ENCODE measurements around the gene CNOT6. TPM values are rescaled to one million over a fixed set of nuclear protein-coding genes. Genes with fewer than 3 reads are reported as not detected.
"Not testable (repeated sequence)": the region's sequence is repeated elsewhere in the genome, so short reads cannot be mapped to it uniquely, and the experiment has no call there.

The CNOT6 gene
- total and polyA plus RNA-seq, 2 donors (not counting 1 experiment from before 2014, with no cell fraction given) = 12.7 to 19.5 TPM

DNA sequence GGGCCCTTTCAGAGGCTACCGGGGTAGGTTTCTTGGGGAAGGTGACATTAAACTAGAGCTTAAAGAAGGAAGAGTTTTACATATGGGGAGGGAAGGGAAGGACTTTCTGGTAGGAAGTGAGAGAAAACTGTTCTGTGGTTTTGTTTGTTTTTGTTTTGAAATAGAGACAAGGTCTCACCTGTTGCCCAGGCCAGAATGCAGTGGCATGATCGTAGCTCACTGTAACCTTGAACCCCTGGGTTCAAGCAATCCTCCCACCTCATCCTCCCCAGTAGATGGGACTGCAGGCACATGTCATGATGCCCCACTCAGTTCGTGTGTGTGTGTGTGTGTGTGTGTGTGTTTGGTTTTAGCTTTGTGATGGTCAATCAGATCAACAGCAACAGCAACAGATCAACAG, 37.4 kb upstream of the CNOT6 start:
- H2AFZ ChIP-seq (ENCODE audit: low read length) = no peak overlapping the region
- H4K20me1 ChIP-seq (ENCODE audit: control insufficient read depth, extremely low read depth, insufficient read depth, low read length) = no peaks in the 10 kb centered on the region
- no peak for DNase-seq (ENCODE audit: low read depth in 2 of 2)
- H3K36me3 ChIP-seq (ENCODE audit: control insufficient read depth, insufficient read depth, low read length) = no peaks in the 10 kb centered on the region
- no peaks in the 10 kb centered on the region for H3K27me3 ChIP-seq (ENCODE audit: control insufficient read depth, insufficient read depth, low read length)
- H3K79me2 ChIP-seq (ENCODE audit: control insufficient read depth, insufficient read depth, low read length) = no peaks in the 10 kb centered on the region
- H3K4me1 ChIP-seq (ENCODE audit: control insufficient read depth, extremely low read depth, insufficient read depth, low read length) = no peaks in the 10 kb centered on the region
- H3K4me2 ChIP-seq (ENCODE audit: extremely low read depth, insufficient read depth, low read length) = no peak overlapping the region
- no peak overlapping the region for H3K9ac ChIP-seq (ENCODE audit: insufficient read depth, low read length)
- no peak overlapping the region for H3K27ac ChIP-seq (ENCODE audit: insufficient read depth, low read length)
- TF ChIP-seq EZH2 (IDR thresholded peaks at IDR 0.05; ENCODE audit: low read length, missing control alignments) (no peak), CTCF (conservative IDR thresholded peaks at IDR 0.05 in 1 of 2, IDR thresholded peaks at IDR 0.05 in 1 of 2; ENCODE audit: low read depth in 1 of 2, low read length in 2 of 2) (no peak)
- H3K9me3 ChIP-seq (ENCODE audit: control insufficient read depth, insufficient read depth, low read depth, low read length) = no peaks in the 10 kb centered on the region
- H3K4me3 ChIP-seq (replicated peaks in 1 of 4; ENCODE audit: control extremely low read depth in 1 of 4, insufficient read depth in 1 of 4, low read depth in 3 of 4, low read length in 4 of 4) = no peak overlapping the region

- not testable (repeated sequence) for H3K9ac ChIP-seq (ENCODE audit: insufficient read depth, low read length); H2AFZ ChIP-seq (ENCODE audit: low read length); H3K27ac ChIP-seq (ENCODE audit: insufficient read depth, low read length); H3K4me1 ChIP-seq (ENCODE audit: control insufficient read depth, extremely low read depth, insufficient read depth, low read length); DNase-seq (ENCODE audit: low read depth in 2 of 2); H3K4me3 ChIP-seq (replicated peaks in 1 of 4; ENCODE audit: control extremely low read depth in 1 of 4, insufficient read depth in 1 of 4, low read depth in 3 of 4, low read length in 4 of 4); H4K20me1 ChIP-seq (ENCODE audit: control insufficient read depth, extremely low read depth, insufficient read depth, low read length); H3K36me3 ChIP-seq (ENCODE audit: control insufficient read depth, insufficient read depth, low read length); H3K27me3 ChIP-seq (ENCODE audit: control insufficient read depth, insufficient read depth, low read length); H3K79me2 ChIP-seq (ENCODE audit: control insufficient read depth, insufficient read depth, low read length); H3K9me3 ChIP-seq (ENCODE audit: control insufficient read depth, insufficient read depth, low read depth, low read length); H3K4me2 ChIP-seq (ENCODE audit: extremely low read depth, insufficient read depth, low read length)
Measured at GRCh38 chr5:180458852-180459673, 35.1 kb upstream of the CNOT6 start.

DNA sequence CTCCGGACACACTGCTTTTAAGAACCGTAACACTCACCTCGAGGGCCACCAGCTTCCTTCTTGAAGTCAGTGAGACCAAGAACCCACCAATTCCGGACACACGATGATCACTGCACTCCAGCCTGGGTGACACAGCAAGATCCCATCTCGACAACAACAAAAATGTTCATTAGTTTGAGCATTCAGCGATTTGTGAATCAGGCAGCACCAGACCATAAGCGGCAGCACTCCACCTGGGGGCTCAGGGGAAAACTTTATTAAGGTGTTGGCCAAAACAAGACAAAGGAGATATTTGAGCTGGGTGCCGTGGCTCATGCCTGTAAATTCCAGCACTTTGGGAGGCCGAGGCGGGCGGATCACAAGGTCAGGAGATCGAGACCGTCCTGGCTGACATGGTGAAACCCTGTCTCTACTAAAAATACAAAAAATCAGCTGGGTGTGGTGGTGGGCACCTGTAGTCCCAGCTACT, 34.5 kb upstream of the CNOT6 start:
- not testable (repeated sequence) for H3K9me3 ChIP-seq (ENCODE audit: control insufficient read depth, insufficient read depth, low read depth, low read length); H3K4me2 ChIP-seq (ENCODE audit: extremely low read depth, insufficient read depth, low read length); H3K4me1 ChIP-seq (ENCODE audit: control insufficient read depth, extremely low read depth, insufficient read depth, low read length); DNase-seq (ENCODE audit: low read depth in 2 of 2); H3K4me3 ChIP-seq (replicated peaks in 1 of 4; ENCODE audit: control extremely low read depth in 1 of 4, insufficient read depth in 1 of 4, low read depth in 3 of 4, low read length in 4 of 4); H3K79me2 ChIP-seq (ENCODE audit: control insufficient read depth, insufficient read depth, low read length); H4K20me1 ChIP-seq (ENCODE audit: control insufficient read depth, extremely low read depth, insufficient read depth, low read length); H2AFZ ChIP-seq (ENCODE audit: low read length); H3K9ac ChIP-seq (ENCODE audit: insufficient read depth, low read length); H3K36me3 ChIP-seq (ENCODE audit: control insufficient read depth, insufficient read depth, low read length); H3K27me3 ChIP-seq (ENCODE audit: control insufficient read depth, insufficient read depth, low read length); H3K27ac ChIP-seq (ENCODE audit: insufficient read depth, low read length)

DNA sequence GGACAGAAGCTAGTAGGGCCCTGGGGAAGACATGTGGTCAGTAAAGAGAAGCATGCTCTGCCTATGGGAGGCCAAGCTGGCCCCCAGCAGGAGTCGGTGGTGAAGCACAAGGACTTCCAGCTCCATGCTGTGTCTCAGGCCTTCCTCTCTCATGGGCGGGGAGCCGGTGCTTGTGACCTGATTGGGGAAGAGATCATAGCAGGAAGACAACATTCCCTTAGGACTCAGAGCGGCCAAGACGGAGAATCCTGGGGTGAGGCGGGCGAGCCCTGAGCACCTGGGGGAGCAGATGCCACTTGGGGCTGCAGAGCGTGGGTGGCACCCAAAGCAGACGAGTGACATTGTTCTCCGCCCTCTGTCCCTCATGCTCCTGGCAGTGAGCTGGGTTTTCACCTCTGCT, 33.3 kb upstream of the CNOT6 start:
- Histone ChIP-seq H4K20me1 (ENCODE audit: control insufficient read depth, extremely low read depth, insufficient read depth, low read length) (no peaks in the 10 kb centered on the region), H3K4me1 (ENCODE audit: control insufficient read depth, extremely low read depth, insufficient read depth, low read length) (no peaks in the 10 kb centered on the region), H2AFZ (ENCODE audit: low read length) (no peak overlapping the region), H3K79me2 (ENCODE audit: control insufficient read depth, insufficient read depth, low read length) (no peaks in the 10 kb centered on the region), H3K27ac (ENCODE audit: insufficient read depth, low read length) (no peak overlapping the region), H3K27me3 (ENCODE audit: control insufficient read depth, insufficient read depth, low read length) (no peaks in the 10 kb centered on the region), H3K9me3 (ENCODE audit: control insufficient read depth, insufficient read depth, low read depth, low read length) (no peaks in the 10 kb centered on the region), H3K9ac (ENCODE audit: insufficient read depth, low read length) (no peak overlapping the region), H3K36me3 (ENCODE audit: control insufficient read depth, insufficient read depth, low read length) (no peaks in the 10 kb centered on the region), H3K4me3 (replicated peaks in 1 of 4; ENCODE audit: control extremely low read depth in 1 of 4, insufficient read depth in 1 of 4, low read depth in 3 of 4, low read length in 4 of 4) (no peak overlapping the region), H3K4me2 (ENCODE audit: extremely low read depth, insufficient read depth, low read length) (no peak overlapping the region)
- TF ChIP-seq EZH2 (IDR thresholded peaks at IDR 0.05; ENCODE audit: low read length, missing control alignments) = no peak
- TF ChIP-seq CTCF (conservative IDR thresholded peaks at IDR 0.05 in 1 of 2, IDR thresholded peaks at IDR 0.05 in 1 of 2; ENCODE audit: low read depth in 1 of 2, low read length in 2 of 2) = no peak
- no peak for DNase-seq (ENCODE audit: low read depth in 2 of 2)

All from fibroblast of lung (primary cell).